Endothelial cell of umbilical vein (primary cell): ENCODE measurements around the gene ANKUB1. TPM values are rescaled to one million over a fixed set of nuclear protein-coding genes. Genes with fewer than 3 reads are reported as not detected.

Source experiments
- BruUV-seq: library from RNA; stranded (reverse); fragments of 400-500 nt; replicated peaks from 2 replicates; lab custom pipeline; 2021; lab: Mats Ljungman, UMichigan
- CTCF ChIA-PET: fragments of 300-600, 350-600 bp; sonication (Branson Sonifier 250); formaldehyde crosslinking; loops from one replicate; lab custom pipeline; 2021; ENCODE audit warnings: antibody characterized with exemption, inconsistent platforms; lab: Charles Lee
- POLR2A ChIA-PET: fragments of 300-600, 350-600 bp; sonication (Branson Sonifier 250); formaldehyde crosslinking; loops from one replicate; lab custom pipeline; 2021; ENCODE audit warnings: antibody characterized with exemption, inconsistent platforms; lab: Charles Lee
- DNase-seq: peaks from one replicate; pipeline ENCODE4 v3.0.0-alpha.2; 2011; ENCODE audit warnings: low read depth, low spot score
- FAIRE-seq: peaks from 2 replicates; lab custom pipeline; 2011; peaks lifted over from hg19 to GRCh38; lab: Jason Lieb, UNC
- H2AFZ ChIP-seq: 2 replicates; pipeline ENCODE4 v1.6.0; 2012; ENCODE audit warnings: low read depth, low read length, control low read depth, inconsistent platforms
- H3K27ac ChIP-seq: 2 replicates; pipeline ENCODE4 v1.5.1; 2011; ENCODE audit warnings: low read depth, mild to moderate bottlenecking, control low read depth, low read length, moderate library complexity; ENCODE audit not compliant: insufficient read depth
- H3K27me3 ChIP-seq, 2 experiments: 2 replicates each; pipeline versions ENCODE4 v1.6.0 to v1.6.1; 2011; ENCODE audit warnings: low read length in 2 of 2, mixed read lengths in 1 of 2; ENCODE audit not compliant: control insufficient read depth in 2 of 2, insufficient read depth in 2 of 2
- H3K36me3 ChIP-seq, 2 experiments: 2 replicates in 1 of 2; 3 replicates in 1 of 2; pipeline ENCODE4 v1.5.1; 2011; ENCODE audit warnings: low read length in 2 of 2, mild to moderate bottlenecking in 1 of 2, moderate library complexity in 1 of 2; ENCODE audit not compliant: control insufficient read depth in 2 of 2, insufficient read depth in 2 of 2; ENCODE audit errors: extremely low read depth in 1 of 2
- H3K4me1 ChIP-seq: 3 replicates; pipeline ENCODE4 v1.5.1; 2011; ENCODE audit warnings: mild to moderate bottlenecking, low read length; ENCODE audit not compliant: control insufficient read depth, insufficient read depth; ENCODE audit errors: extremely low read depth
- H3K4me2 ChIP-seq: 2 replicates; pipeline ENCODE4 v1.6.1; 2011; ENCODE audit warnings: low read length, control low read depth, mixed read lengths; ENCODE audit not compliant: insufficient read depth
- H3K4me3 ChIP-seq, 3 experiments: fragments of 200-600 bp in 1 of 3; sonication (generic), shearing (Covaris generic) in 1 of 3; replicated peaks in 1 of 3; 2 replicates each; pipeline ENCODE4 v1.5.1; 2011 to 2016; ENCODE audit warnings: control low read depth in 3 of 3, low read length in 3 of 3, mild to moderate bottlenecking in 2 of 3, inconsistent platforms in 1 of 3, low read depth in 1 of 3, moderate library complexity in 1 of 3; ENCODE audit not compliant: insufficient read depth in 1 of 3
- H3K79me2 ChIP-seq: 2 replicates; pipeline ENCODE4 v1.6.0; 2012; ENCODE audit warnings: low read length, inconsistent platforms; ENCODE audit not compliant: control insufficient read depth, insufficient read depth
- H3K9ac ChIP-seq: replicated peaks from 2 replicates; pipeline ENCODE3; 2011; ENCODE audit warnings: low read length, control low read depth; ENCODE audit not compliant: insufficient read depth; ENCODE audit errors: extremely low read depth
- H3K9me1 ChIP-seq: replicated peaks from 3 replicates; pipeline ENCODE4 v1.6.0; 2011; ENCODE audit warnings: mild to moderate bottlenecking, low read length; ENCODE audit not compliant: control insufficient read depth, insufficient read depth; ENCODE audit errors: extremely low read depth
- H3K9me3 ChIP-seq: replicated peaks from 2 replicates; pipeline ENCODE4 v1.5.1; 2012; ENCODE audit warnings: low read length, inconsistent platforms; ENCODE audit not compliant: control insufficient read depth, insufficient read depth
- H4K20me1 ChIP-seq: replicated peaks from 2 replicates; pipeline ENCODE3; 2011; ENCODE audit warnings: mild to moderate bottlenecking, low read length; ENCODE audit not compliant: control insufficient read depth, insufficient read depth; ENCODE audit errors: extremely low read depth
- EZH2 ChIP-seq: IDR thresholded peaks from 2 replicates; pipeline ENCODE4 v1.6.1; 2012; ENCODE audit warnings: borderline replicate concordance, low read depth, mild to moderate bottlenecking, moderate library complexity, low read length, inconsistent platforms; ENCODE audit not compliant: severe bottlenecking
- MYC ChIP-seq: IDR thresholded peaks from one replicate; pipeline ENCODE4 v1.6.1; 2011; ENCODE audit warnings: mild to moderate bottlenecking, low read depth, low read length
- POLR2A ChIP-seq: IDR thresholded peaks from 2 replicates; pipeline ENCODE4 v1.6.1; 2012; ENCODE audit warnings: low read depth, mild to moderate bottlenecking, control low read depth, low read length
- POLR2AphosphoS5 ChIP-seq: IDR thresholded peaks from 2 replicates; pipeline ENCODE4 v1.6.1; 2012; ENCODE audit warnings: low read depth, mild to moderate bottlenecking, control low read depth, low read length, moderate library complexity; ENCODE audit not compliant: insufficient read depth
- dilution Hi-C: fragments of 300-500 bp; cut with MboI; formaldehyde crosslinking; loops from one replicate; pipeline ENCODE4 v1.15.0; 2019; ENCODE audit warnings: low sequenced_read_pairs; ENCODE audit not compliant: extremely low pct_ligation_motif_present
- intact Hi-C: fragments of 100-400 bp; cut with micrococcal nuclease; formaldehyde crosslinking; loops from one replicate; pipeline ENCODE4 v1.10.0; 2022
- polyA plus RNA-seq, 4 experiments: library from polyadenylated mRNA; depleted of rRNA in 3 of 4; stranded (reverse) in 3 of 4; unstranded in 1 of 4; fragments of >200 nt; gene quantifications; 2 replicates each; pipeline versions ENCODE4 v1.2.1 to v1.2.3, GENCODE V29; 2011 to 2012; ENCODE audit warnings: missing spikeins in 1 of 4
- total RNA-seq: library from RNA; stranded (reverse); gene quantifications from 2 replicates; pipeline ENCODE4 v1.2.3, GENCODE V29; 2021
- TF ChIP-seq, protein P1 (sequence below), 2 donors: IDR thresholded peaks; 1 replicate in 1 of 2; 2 replicates in 1 of 2; pipeline ENCODE4 v1.5.1; 2011; ENCODE audit warnings: low read length in 2 of 2, mild to moderate bottlenecking in 2 of 2, moderate library complexity in 2 of 2, control low read depth in 1 of 2, inconsistent platforms in 1 of 2, low read depth in 1 of 2; ENCODE audit not compliant: insufficient read depth in 1 of 2; ENCODE audit errors: extremely low read depth in 1 of 2

ANKUB1 gene
- total and polyA plus RNA-seq, 2 donors (not counting 3 experiments of a cell fraction or from before 2014, with no cell fraction given): not detected

GRCh38 chr3:149790268-149790667 is 2.1 kb downstream of the ANKUB1 start:
- no peak overlapping the region for H3K4me3 ChIP-seq
- H3K9me3 ChIP-seq: no peaks in the 10 kb centered on the region
- no peaks in the 10 kb centered on the region for H3K36me3 ChIP-seq
- no peak overlapping the region for H3K4me2 ChIP-seq
- DNase-seq (no peak), FAIRE-seq (no peak)
- H3K27ac ChIP-seq: no peak overlapping the region
- TF ChIP-seq EZH2 (no peak), POLR2A (no peak)
- TF ChIP-seq, protein P1, sequence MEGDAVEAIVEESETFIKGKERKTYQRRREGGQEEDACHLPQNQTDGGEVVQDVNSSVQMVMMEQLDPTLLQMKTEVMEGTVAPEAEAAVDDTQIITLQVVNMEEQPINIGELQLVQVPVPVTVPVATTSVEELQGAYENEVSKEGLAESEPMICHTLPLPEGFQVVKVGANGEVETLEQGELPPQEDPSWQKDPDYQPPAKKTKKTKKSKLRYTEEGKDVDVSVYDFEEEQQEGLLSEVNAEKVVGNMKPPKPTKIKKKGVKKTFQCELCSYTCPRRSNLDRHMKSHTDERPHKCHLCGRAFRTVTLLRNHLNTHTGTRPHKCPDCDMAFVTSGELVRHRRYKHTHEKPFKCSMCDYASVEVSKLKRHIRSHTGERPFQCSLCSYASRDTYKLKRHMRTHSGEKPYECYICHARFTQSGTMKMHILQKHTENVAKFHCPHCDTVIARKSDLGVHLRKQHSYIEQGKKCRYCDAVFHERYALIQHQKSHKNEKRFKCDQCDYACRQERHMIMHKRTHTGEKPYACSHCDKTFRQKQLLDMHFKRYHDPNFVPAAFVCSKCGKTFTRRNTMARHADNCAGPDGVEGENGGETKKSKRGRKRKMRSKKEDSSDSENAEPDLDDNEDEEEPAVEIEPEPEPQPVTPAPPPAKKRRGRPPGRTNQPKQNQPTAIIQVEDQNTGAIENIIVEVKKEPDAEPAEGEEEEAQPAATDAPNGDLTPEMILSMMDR (IDR thresholded peaks at IDR 0.05; ENCODE audit: extremely low read depth in 1 of 2, insufficient read depth in 1 of 2, low read depth in 1 of 2, low read length in 2 of 2): no peak
- no peaks in the 10 kb centered on the region for H3K4me1 ChIP-seq
- intact Hi-C loops: no loop called here
- no peaks in the 10 kb centered on the region for H4K20me1 ChIP-seq
- POLR2A ChIA-PET: no interaction called here
- CTCF ChIA-PET: no interaction called here
- no peaks in the 10 kb centered on the region for H3K79me2 ChIP-seq
- dilution Hi-C loops: no loop called here
- BruUV-seq: no TSS peak
- H3K9ac ChIP-seq: no peak overlapping the region
- H2AFZ ChIP-seq: no peak overlapping the region
- H3K27me3 ChIP-seq: peaks cover 11 to 15% of the 10 kb centered on the region in 2 experiments
- H3K9me1 ChIP-seq: no peaks in the 10 kb centered on the region

GRCh38 chr3:149784064-149784704 is 8.2 kb downstream of the ANKUB1 start:
- dilution Hi-C loops: no loop called here
- Histone ChIP-seq H3K9ac (no peak overlapping the region), H3K4me2 (no peak overlapping the region), H3K4me3 (no peak overlapping the region), H3K9me3 (no peaks in the 10 kb centered on the region), H3K36me3 (no peaks in the 10 kb centered on the region), H2AFZ (peak overlapping the region; percentile 59), H3K4me1 (peaks cover 8% of the 10 kb centered on the region), H3K79me2 (no peaks in the 10 kb centered on the region), H4K20me1 (no peaks in the 10 kb centered on the region), H3K27me3 (peaks cover 0 to 3% of the 10 kb centered on the region in 2 experiments), H3K9me1 (no peaks in the 10 kb centered on the region), H3K27ac (no peak overlapping the region)
- intact Hi-C loops: no loop called here
- TF ChIP-seq MYC (no peak), POLR2AphosphoS5 (no peak)
- CTCF ChIA-PET: interaction anchor here (0.7 to 2.9 kb wide), 2 partner anchors 13 to 24 kb away, joined by 3 to 24 read pairs; no protein-coding TSS in a partner anchor
- no TSS peak for BruUV-seq
- FAIRE-seq: no peak
- POLR2A ChIA-PET: no interaction called here
- DNase-seq: peak; percentile 20
